CD14-positive monocyte (primary cell): ENCODE results near the gene OR51B4. TPM values are rescaled to one million over a fixed set of nuclear protein-coding genes. Genes with fewer than 3 reads are reported as not detected.
"Not testable (repeated sequence)": the region's sequence is repeated elsewhere in the genome, so short reads cannot be mapped to it uniquely, and the experiment has no call there.

ENCODE experiments used
- DNase-seq, 3 donors: peaks; one replicate each; pipeline ENCODE4 v3.0.0-alpha.2; 2011 to 2022
- H2AFZ ChIP-seq: 2 replicates; pipeline ENCODE4 v1.6.0; 2012; ENCODE audit warnings: mild to moderate bottlenecking, low read depth, low read length, inconsistent platforms; ENCODE audit not compliant: insufficient read depth, poor library complexity, severe bottlenecking
- H3K27ac ChIP-seq, 2 donors: 1 replicate in 1 of 2; 2 replicates in 1 of 2; pipeline ENCODE4 v1.5.1; 2012 to 2013; ENCODE audit warnings: low read length in 2 of 2, control low read depth in 1 of 2, inconsistent platforms in 1 of 2, low read depth in 1 of 2, mild to moderate bottlenecking in 1 of 2
- H3K27me3 ChIP-seq, 2 donors: one replicate each; pipeline versions ENCODE4 v1.6.0 to v1.6.1; 2011 to 2013; ENCODE audit warnings: low read length in 2 of 2; ENCODE audit not compliant: control insufficient read depth in 2 of 2, insufficient read depth in 2 of 2
- H3K36me3 ChIP-seq, 2 donors: replicated peaks in 1 of 2; 1 replicate in 1 of 2; 2 replicates in 1 of 2; pipeline versions ENCODE4 v1.5.1 to v1.6.1; 2012 to 2013; ENCODE audit warnings: low read length in 2 of 2, control low read depth in 1 of 2, inconsistent platforms in 1 of 2, mild to moderate bottlenecking in 1 of 2; ENCODE audit not compliant: insufficient read depth in 2 of 2, control insufficient read depth in 1 of 2
- H3K4me1 ChIP-seq, 2 donors: 1 replicate in 1 of 2; 2 replicates in 1 of 2; pipeline versions ENCODE4 v1.5.1 to v1.6.1; 2012 to 2013; ENCODE audit warnings: low read length in 2 of 2, control low read depth in 1 of 2, inconsistent platforms in 1 of 2, mild to moderate bottlenecking in 1 of 2, moderate library complexity in 1 of 2; ENCODE audit not compliant: insufficient read depth in 2 of 2, control insufficient read depth in 1 of 2
- H3K4me2 ChIP-seq: replicated peaks from 2 replicates; pipeline ENCODE3; 2012; ENCODE audit warnings: low read length, moderate library complexity, mild to moderate bottlenecking; ENCODE audit not compliant: poor library complexity, severe bottlenecking; ENCODE audit errors: extremely low read depth
- H3K4me3 ChIP-seq, 3 experiments: fragments of 200-600 bp in 1 of 3; sonication (generic) in 1 of 3; replicated peaks in 1 of 3; 1 replicate in 2 of 3; 2 replicates in 1 of 3; pipeline ENCODE4 v1.5.1; 2011 to 2013; ENCODE audit warnings: low read length in 3 of 3, mild to moderate bottlenecking in 3 of 3, control low read depth in 2 of 3, low read depth in 2 of 3, inconsistent platforms in 1 of 3, moderate library complexity in 1 of 3
- H3K79me2 ChIP-seq: 2 replicates; pipeline ENCODE4 v1.6.0; 2012; ENCODE audit warnings: mild to moderate bottlenecking, control low read depth, inconsistent platforms, low read length, moderate library complexity; ENCODE audit not compliant: insufficient read depth
- H3K9ac ChIP-seq: 2 replicates; pipeline ENCODE4 v1.6.0; 2017; ENCODE audit warnings: low read length, mild to moderate bottlenecking; ENCODE audit not compliant: insufficient read depth, poor library complexity, severe bottlenecking
- H3K9me3 ChIP-seq, 2 donors: replicated peaks in 1 of 2; 1 replicate in 1 of 2; 2 replicates in 1 of 2; pipeline versions ENCODE4 v1.5.1 to v1.6.1; 2012 to 2013; ENCODE audit warnings: low read length in 2 of 2, control low read depth in 1 of 2; ENCODE audit not compliant: control insufficient read depth in 1 of 2, insufficient read depth in 1 of 2
- H4K20me1 ChIP-seq: 2 replicates; pipeline ENCODE4 v1.6.0; 2012; ENCODE audit warnings: mild to moderate bottlenecking, low read length, control low read depth, moderate library complexity; ENCODE audit not compliant: insufficient read depth
- H3K27ac Mint-ChIP-seq, 7 donors: one replicate each; pipeline ENCODE4 v1.8.0; 2020; ENCODE audit warnings: mild to moderate bottlenecking in 7 of 7, mixed read lengths in 7 of 7, moderate library complexity in 6 of 7, inconsistent platforms in 2 of 7
- H3K27me3 Mint-ChIP-seq, 3 donors: one replicate each; pipeline ENCODE4 v1.8.0; 2021 to 2022; ENCODE audit warnings: low read depth in 3 of 3, mild to moderate bottlenecking in 3 of 3, mixed read lengths in 3 of 3, moderate library complexity in 3 of 3, inconsistent platforms in 1 of 3
- H3K36me3 Mint-ChIP-seq, 2 donors: one replicate each; pipeline ENCODE4 v1.8.0; 2020; ENCODE audit warnings: mixed read lengths in 2 of 2, inconsistent platforms in 1 of 2, mild to moderate bottlenecking in 1 of 2
- H3K4me1 Mint-ChIP-seq: one replicate; pipeline ENCODE4 v1.8.0; 2020; ENCODE audit warnings: mild to moderate bottlenecking, mixed read lengths
- H3K4me3 Mint-ChIP-seq, 2 donors: one replicate each; pipeline ENCODE4 v1.8.0; 2020; ENCODE audit warnings: mild to moderate bottlenecking in 2 of 2, mixed read lengths in 2 of 2, moderate library complexity in 1 of 2
- H3K9me3 Mint-ChIP-seq, 7 donors: one replicate each; pipeline ENCODE4 v1.8.0; 2020 to 2022; ENCODE audit warnings: mixed read lengths in 7 of 7, mild to moderate bottlenecking in 6 of 7, moderate library complexity in 6 of 7, inconsistent platforms in 2 of 7
- CTCF ChIP-seq: fragments of 200-600 bp; IDR thresholded peaks from one replicate; pipeline ENCODE4 v1.8.0; 2022; ENCODE audit warnings: antibody characterized with exemption, mild to moderate bottlenecking
- WGBS: methylation state at CpG from one replicate; pipeline ENCODE4 v1.1.5; 2013; ENCODE audit warnings: missing lambda C conversion rate; ENCODE audit not compliant: insufficient coverage; 5-methylcytosine and 5-hydroxymethylcytosine counted together
- intact Hi-C, 2 donors: fragments of 100-400 bp; cut with micrococcal nuclease; formaldehyde crosslinking; loops; one replicate each; pipeline versions ENCODE4 v1.15.0 to v1.15.1; 2023
- polyA plus RNA-seq, 3 donors: library from polyadenylated mRNA; depleted of rRNA in 1 of 3; unstranded in 2 of 3; stranded (reverse) in 1 of 3; fragments of 300-500 nt in 2 of 3; fragments of >200 nt in 1 of 3; fragmentation: Illumina TruSeq in 2 of 3; gene quantifications; 1 replicate in 2 of 3; 2 replicates in 1 of 3; pipeline ENCODE4 v1.2.3, GENCODE V29; 2012 to 2021

Gene OR51B4
- polyA plus RNA-seq, 3 donors, result not detected

DNA sequence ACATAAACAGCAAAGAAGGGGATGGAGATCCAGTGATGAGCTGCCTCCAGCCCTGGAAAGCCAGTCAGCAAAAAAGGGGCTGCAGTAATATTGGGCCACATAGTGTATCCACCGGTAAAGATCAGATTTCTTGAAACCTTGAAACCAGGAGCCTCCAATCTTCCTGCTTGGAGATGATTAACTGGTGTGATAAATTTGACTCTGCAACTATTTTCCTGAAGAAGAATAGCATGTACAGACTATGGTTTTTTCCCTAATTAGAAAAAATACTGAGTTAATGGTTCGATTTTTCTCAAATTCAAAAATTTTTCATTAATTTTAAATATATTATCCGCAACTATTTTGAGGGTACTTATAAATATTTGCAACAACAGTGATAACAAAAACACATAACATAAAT is 22.5 kb upstream of the OR51B4 start, which contains the start of gene OR51B2:
TSS of gene OR51B2 (minus strand) at position 101 of the 400 bp plus-strand sequence. CDS start at position 101, 0 bp downstream.
- no peak within 1 kb of the TSS for H3K4me3 Mint-ChIP-seq
- no peak within 1 kb of the TSS for H3K27ac Mint-ChIP-seq
- H3K4me1 ChIP-seq, result no peaks in the 10 kb centered on the region
- no peaks in the 10 kb centered on the region for H3K9me3 ChIP-seq
- no peak within 1 kb of the TSS for H3K9ac ChIP-seq
- intact Hi-C loops, result no loop called here
- no peak for DNase-seq
- no CpG with 5 or more reads among the region's 3 CpGs for WGBS
- peaks cover 0 to 4% (median 0%) of the 10 kb centered on the region in 7 donors for H3K9me3 Mint-ChIP-seq
- no peaks in the 10 kb centered on the region for H3K36me3 ChIP-seq
- no peak within 1 kb of the TSS for H3K4me2 ChIP-seq
- no peaks in the 10 kb centered on the region for H3K36me3 Mint-ChIP-seq
- no peak for TF ChIP-seq CTCF
- no peak within 1 kb of the TSS for H3K27ac ChIP-seq
- no peaks in the 10 kb centered on the region for H3K27me3 ChIP-seq
- H4K20me1 ChIP-seq, result no peaks in the 10 kb centered on the region
- no peaks in the 10 kb centered on the region for H3K4me1 Mint-ChIP-seq
- no peak within 1 kb of the TSS for H3K4me3 ChIP-seq
- no peaks in the 10 kb centered on the region for H3K27me3 Mint-ChIP-seq
- H3K79me2 ChIP-seq, result no peaks in the 10 kb centered on the region
- H2AFZ ChIP-seq, result no peak within 1 kb of the TSS

GRCh38 chr11:5317292-5317691 is 15.5 kb upstream of the OR51B4 start:
- Histone ChIP-seq H3K36me3 (no peaks in the 10 kb centered on the region), H3K4me3 (no peak overlapping the region), H3K27me3 (no peaks in the 10 kb centered on the region), H3K9me3 (no peaks in the 10 kb centered on the region), H3K4me2 (no peak overlapping the region), H2AFZ (no peak overlapping the region), H3K27ac (no peak overlapping the region), H3K4me1 (no peaks in the 10 kb centered on the region), H3K9ac (no peak overlapping the region), H4K20me1 (no peaks in the 10 kb centered on the region), H3K79me2 (no peaks in the 10 kb centered on the region)
- TF ChIP-seq CTCF, result no peak
- DNase-seq, result no peak
- Mint-ChIP-seq H3K27me3 (peaks cover 0 to 1% (median 0%) of the 10 kb centered on the region in 3 donors), H3K9me3 (peaks cover 0 to 3% (median 0%) of the 10 kb centered on the region in 7 donors), H3K4me1 (no peaks in the 10 kb centered on the region), H3K4me3 (no peak overlapping the region), H3K27ac (no peak overlapping the region), H3K36me3 (no peaks in the 10 kb centered on the region)
- WGBS, result 80% methylated on average over 1 of the region's 5 CpGs
- intact Hi-C loops, result no loop called here

GRCh38 chr11:5313326-5314023 is 11.7 kb upstream of the OR51B4 start:
- H3K4me1 ChIP-seq, H3K9ac ChIP-seq, H3K9me3 Mint-ChIP-seq, H3K36me3 Mint-ChIP-seq, H2AFZ ChIP-seq, H3K27me3 Mint-ChIP-seq, H3K36me3 ChIP-seq, H3K4me1 Mint-ChIP-seq, H3K27ac Mint-ChIP-seq, H3K27me3 ChIP-seq, H3K9me3 ChIP-seq, intact Hi-C loops, H3K4me2 ChIP-seq, DNase-seq, H4K20me1 ChIP-seq, H3K4me3 ChIP-seq, H3K4me3 Mint-ChIP-seq, H3K79me2 ChIP-seq, H3K27ac ChIP-seq: not testable (repeated sequence)
- no CpG with 5 or more reads among the region's 3 CpGs for WGBS
